Germinal center (tissue), 1 donor: ENCODE data around the gene G0S2.

Source experiments
- DNase-seq: peaks from one replicate; pipeline ENCODE4 v3.0.0; 2012; ENCODE audit warnings: mixed read lengths, low spot score

G0S2 gene, protein sequence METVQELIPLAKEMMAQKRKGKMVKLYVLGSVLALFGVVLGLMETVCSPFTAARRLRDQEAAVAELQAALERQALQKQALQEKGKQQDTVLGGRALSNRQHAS

GRCh38 chr1:209674957-209675564, at the start of gene G0S2:
Gene G0S2, plus strand, starts transcription at chr1:209675412. Its CDS starts 273 bp downstream, at chr1:209675685.
- DNase-seq = no peak

GRCh38 chr1:209625791-209626285, 49.4 kb upstream of the G0S2 start:
- no peak for DNase-seq

GRCh38 chr1:209626346-209627026, 48.7 kb upstream of the G0S2 start:
- DNase-seq = no peak

DNA sequence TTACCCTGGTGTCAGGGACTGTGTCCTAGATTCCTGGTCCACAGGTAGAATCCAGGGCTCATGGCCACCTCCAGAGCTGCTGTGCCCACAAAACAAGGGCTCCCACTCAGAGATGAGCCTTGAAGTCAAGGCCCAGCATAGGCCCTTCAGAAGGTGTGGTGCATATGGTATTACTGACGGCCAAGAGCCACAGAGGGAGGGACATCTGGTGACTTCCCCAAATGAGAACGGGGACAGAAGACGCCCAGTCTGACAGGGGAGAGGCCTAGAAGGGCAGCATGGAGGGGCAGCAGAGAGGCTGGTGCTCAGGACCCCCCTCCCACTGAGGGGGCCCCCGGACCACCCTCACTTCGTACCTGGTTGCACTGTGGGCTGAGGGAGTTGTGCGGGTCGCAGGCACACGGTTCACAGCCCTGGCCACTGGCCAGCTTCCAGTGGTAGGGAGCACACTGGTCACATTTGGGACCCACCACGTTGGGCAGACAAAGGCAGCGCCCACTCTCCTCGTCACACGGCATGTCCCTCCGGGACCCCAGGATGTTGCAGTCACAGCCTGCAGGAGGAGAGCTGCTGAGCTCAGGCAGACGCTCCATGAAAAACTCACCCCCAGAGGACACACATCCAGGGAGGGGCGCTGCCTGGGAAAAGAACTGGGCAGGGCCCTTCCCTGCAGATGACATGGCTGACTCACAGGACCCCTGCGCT, 48.0 kb upstream of the G0S2 start:
- no peak for DNase-seq

DNA sequence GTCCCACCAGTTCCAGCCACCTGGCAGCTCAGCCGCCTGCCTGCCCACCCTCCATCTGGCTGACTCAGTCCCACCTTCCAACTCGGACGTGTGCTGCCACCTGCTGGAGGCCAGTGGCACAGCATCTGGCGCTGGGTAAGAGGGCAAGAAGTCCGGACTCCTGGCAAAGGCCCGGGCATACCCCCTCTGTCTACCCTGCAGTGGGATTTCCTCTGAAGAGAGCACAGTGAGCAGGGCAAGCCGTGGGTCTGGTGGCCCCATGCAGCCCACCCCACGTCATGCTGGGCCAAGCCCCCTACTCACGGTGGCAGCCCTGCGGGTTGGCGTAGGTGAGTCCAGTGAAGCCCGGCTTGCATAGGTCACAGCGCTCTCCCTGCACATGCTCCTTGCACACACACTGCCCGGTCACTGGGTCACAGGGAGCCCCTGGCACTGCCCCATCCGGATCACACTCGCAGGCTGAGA, 47.4 kb upstream of the G0S2 start:
- DNase-seq = peak; percentile 69

- no peak for DNase-seq
These were observed 46.5 kb upstream of the G0S2 start for GRCh38 chr1:209628618-209629299.

GRCh38 chr1:209629621-209630382, 45.4 kb upstream of the G0S2 start:
- DNase-seq = no peak

DNA sequence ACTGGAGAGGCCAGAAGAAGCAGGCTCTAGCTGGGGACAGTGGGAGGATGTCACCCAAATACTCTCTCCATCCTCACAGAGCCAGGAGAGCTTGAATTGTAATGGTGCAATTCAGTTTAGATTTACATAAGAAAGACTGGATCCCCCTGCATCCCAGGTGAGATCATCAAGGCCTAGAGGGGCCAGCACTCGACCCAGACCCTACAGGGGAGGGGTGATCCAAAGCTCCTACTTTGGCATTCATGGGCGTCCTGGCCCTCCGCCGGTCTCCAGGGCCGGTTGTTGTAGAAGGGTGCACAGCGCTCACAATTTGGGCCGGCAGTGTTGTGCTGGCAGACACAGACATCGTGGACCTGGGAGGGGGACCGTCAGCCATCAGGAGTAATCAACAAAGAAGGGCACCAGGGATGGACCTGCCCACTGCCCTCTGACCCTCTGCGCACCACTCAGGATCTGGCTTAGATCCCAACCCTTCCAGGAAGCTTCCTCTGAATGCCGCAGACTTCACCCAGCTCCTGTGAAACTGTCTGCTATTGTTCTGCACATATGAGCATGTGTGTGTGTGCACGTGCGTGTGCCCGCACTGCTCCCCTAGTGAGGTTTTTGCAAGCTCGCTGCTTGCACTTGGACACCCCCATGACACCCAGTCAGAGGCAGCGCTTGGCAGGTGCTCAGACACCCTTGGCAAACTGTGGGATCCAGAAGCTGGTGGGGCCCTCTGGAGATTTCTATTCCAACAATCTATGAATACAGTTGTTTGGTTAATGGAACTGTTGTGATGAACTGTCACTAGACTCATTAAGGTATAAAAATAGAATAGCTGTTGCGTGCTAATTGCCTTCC, 44.6 kb upstream of the G0S2 start:
- DNase-seq = no peak

- peak; percentile 38 for DNase-seq
These were observed 41.7 kb upstream of the G0S2 start for GRCh38 chr1:209633335-209633997.

GRCh38 chr1:209634005-209634737, 41.0 kb upstream of the G0S2 start:
- DNase-seq = no peak

- no peak for DNase-seq
These were observed 39.4 kb upstream of the G0S2 start for GRCh38 chr1:209635850-209636249.

GRCh38 chr1:209641832-209642172, 33.4 kb upstream of the G0S2 start:
- DNase-seq = no peak

- DNase-seq = no peak
These were observed 32.4 kb upstream of the G0S2 start for GRCh38 chr1:209642816-209643215.

- no peak for DNase-seq
These were observed 31.8 kb upstream of the G0S2 start for GRCh38 chr1:209643285-209644020.

- no peak for DNase-seq
These were observed 29.4 kb upstream of the G0S2 start for GRCh38 chr1:209645574-209646452.

DNA sequence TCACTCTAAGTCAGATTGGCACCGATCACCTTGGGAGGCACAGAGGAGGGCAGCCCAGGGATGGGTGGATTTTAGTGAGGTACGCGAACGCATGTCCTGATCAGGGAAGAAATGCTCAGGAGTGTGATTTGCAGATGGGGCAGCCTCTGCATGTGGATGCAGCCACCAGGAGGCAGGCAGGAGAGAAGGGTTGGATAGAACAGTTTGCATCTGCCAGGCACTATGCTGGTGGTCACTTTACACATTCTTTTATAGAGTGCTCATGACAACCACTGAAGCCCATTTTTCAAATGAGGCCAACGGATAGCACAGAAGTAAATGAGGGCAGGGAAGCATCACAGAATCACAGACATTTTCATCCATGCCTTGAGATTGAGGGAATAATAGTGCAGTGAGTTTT, 28.7 kb upstream of the G0S2 start:
- no peak for DNase-seq

DNA sequence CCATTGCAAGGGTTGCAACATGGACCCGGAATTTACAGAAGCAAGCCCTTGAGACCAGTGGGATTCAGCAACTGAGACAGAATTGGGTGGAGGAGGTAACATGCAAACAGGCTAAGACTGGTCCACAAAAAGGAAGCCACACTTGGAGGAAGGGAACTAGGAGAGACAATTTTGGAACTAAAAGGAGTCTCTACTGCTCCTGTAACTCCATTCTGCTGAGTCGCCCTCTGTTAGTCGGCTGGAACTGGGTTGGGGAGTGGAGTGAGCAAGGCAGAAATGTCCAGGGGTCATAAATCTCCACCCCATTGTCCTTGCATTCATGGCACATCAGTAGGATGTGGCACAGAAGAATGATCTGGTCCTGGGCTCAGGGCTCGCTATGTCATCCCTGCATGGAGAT, 28.1 kb upstream of the G0S2 start:
- no peak for DNase-seq

GRCh38 chr1:209648346-209648745, 26.9 kb upstream of the G0S2 start:
- no peak for DNase-seq
